Measurements from ENCODE around the gene TECTA.

TECTA gene

GRCh38 chr11:121180183-121180582 is 79.1 kb downstream of the TECTA start:
- no peak for DNase-seq

- DNase-seq: no peak
These were observed 87.7 kb downstream of the TECTA start for GRCh38 chr11:121188776-121189175.

GRCh38 chr11:121191818-121192217 is 90.8 kb downstream of the TECTA start:
- no peak for DNase-seq

- no peak for DNase-seq
These were observed 93.9 kb downstream of the TECTA start for GRCh38 chr11:121194731-121195596.

- no peak for DNase-seq
These were observed 97.4 kb downstream of the TECTA start for GRCh38 chr11:121198491-121198890.

- DNase-seq: no peak
These were observed 98.5 kb downstream of the TECTA start for GRCh38 chr11:121199516-121199915.

- no peak for DNase-seq
These were observed 105.8 kb downstream of the TECTA start for GRCh38 chr11:121206810-121207209.

- no peak for DNase-seq
These were observed 106.6 kb downstream of the TECTA start for GRCh38 chr11:121207485-121208115.

- DNase-seq: no peak
These were observed 109.5 kb downstream of the TECTA start for GRCh38 chr11:121210445-121211080.

GRCh38 chr11:121211626-121212025 is 110.6 kb downstream of the TECTA start:
- DNase-seq: no peak

GRCh38 chr11:121212536-121213361 is 111.7 kb downstream of the TECTA start:
- DNase-seq: no peak

GRCh38 chr11:121213362-121213893 is 112.4 kb downstream of the TECTA start:
- no peak for DNase-seq

GRCh38 chr11:121214861-121215260 is 113.8 kb downstream of the TECTA start:
- DNase-seq: no peak

- DNase-seq: no peak
These were observed 120.6 kb downstream of the TECTA start for GRCh38 chr11:121221496-121222200.

GRCh38 chr11:121223161-121223560 is 122.1 kb downstream of the TECTA start:
- no peak for DNase-seq

GRCh38 chr11:121225382-121225781 is 124.3 kb downstream of the TECTA start:
- no peak for DNase-seq

- no peak for DNase-seq
These were observed 125.6 kb downstream of the TECTA start for GRCh38 chr11:121226415-121227263.

- no peak for DNase-seq
These were observed 127.8 kb downstream of the TECTA start for GRCh38 chr11:121228851-121229250.

GRCh38 chr11:121229495-121230215 is 128.6 kb downstream of the TECTA start:
- DNase-seq: no peak

GRCh38 chr11:121231576-121232278 is 130.7 kb downstream of the TECTA start:
- DNase-seq: no peak
